Smooth muscle cell (in vitro differentiated cells): Measurements from ENCODE around the gene KANSL1. TPM values are rescaled to one million over a fixed set of nuclear protein-coding genes. Genes with fewer than 3 reads are reported as not detected.

Experiments used
- DNase-seq: peaks from one replicate; lab custom pipeline; 2025; ENCODE audit not compliant: unreplicated experiment; lab: John Stamatoyannopoulos, UW
- H2AFZ ChIP-seq: fragments of 200-600 bp; sonication (generic); 2 replicates; pipeline ENCODE4 v1.6.0; 2016; ENCODE audit warnings: antibody characterized with exemption, low read depth, mild to moderate bottlenecking
- H3F3A ChIP-seq: fragments of 200-600 bp; sonication (generic); 2 replicates; pipeline ENCODE4 v1.6.0; 2017; ENCODE audit warnings: antibody characterized with exemption, low read depth
- H3K27ac ChIP-seq: fragments of 200-600 bp; sonication (generic); 2 replicates; pipeline ENCODE4 v1.5.1; 2016; ENCODE audit warnings: low read depth, mild to moderate bottlenecking
- H3K27me3 ChIP-seq: fragments of 200-600 bp; sonication (generic); 2 replicates; pipeline ENCODE4 v1.6.1; 2016; ENCODE audit warnings: low read depth, mild to moderate bottlenecking
- H3K36me3 ChIP-seq: fragments of 200-600 bp; sonication (generic); 2 replicates; pipeline ENCODE4 v1.5.1; 2016; ENCODE audit warnings: low read depth
- H3K4me1 ChIP-seq: fragments of 200-600 bp; sonication (generic); 2 replicates; pipeline ENCODE4 v1.5.1; 2016; ENCODE audit warnings: low read depth
- H3K4me2 ChIP-seq: fragments of 200-600 bp; sonication (generic); 2 replicates; pipeline ENCODE4 v1.6.0; 2016; ENCODE audit warnings: mild to moderate bottlenecking
- H3K4me3 ChIP-seq: fragments of 200-600 bp; sonication (generic); 2 replicates; pipeline ENCODE4 v1.5.1; 2016; ENCODE audit warnings: mild to moderate bottlenecking
- H3K79me2 ChIP-seq: fragments of 200-600 bp; sonication (generic); 2 replicates; pipeline ENCODE4 v1.6.0; 2016; ENCODE audit warnings: low read depth, mild to moderate bottlenecking
- H3K9ac ChIP-seq: fragments of 200-600 bp; sonication (generic); 2 replicates; pipeline ENCODE4 v1.6.0; 2016; ENCODE audit warnings: low read depth
- H3K9me3 ChIP-seq: fragments of 200-600 bp; sonication (generic); replicated peaks from 2 replicates; pipeline ENCODE4 v1.5.1; 2016; ENCODE audit warnings: low read depth
- H4K20me1 ChIP-seq: fragments of 200-600 bp; sonication (generic); 2 replicates; pipeline ENCODE4 v1.6.0; 2016; ENCODE audit warnings: low read depth
- WGBS: methylation state at CpG from one replicate; pipeline ENCODE4 v1.1.7; 2016; ENCODE audit warnings: low lambda C conversion rate; 5-methylcytosine and 5-hydroxymethylcytosine counted together
- polyA plus RNA-seq: library from polyadenylated mRNA; unstranded; fragments of >200 nt; fragmentation: Nextera tagmentation; extraction: Ambion mirVana; gene quantifications from 2 replicates; pipeline ENCODE4 v1.2.1, GENCODE V29; 2016
- total RNA-seq: library from RNA; depleted of rRNA; stranded (reverse); fragments of >200 nt; gene quantifications from 2 replicates; pipeline ENCODE4 v1.2.3, GENCODE V29; 2014
- TF ChIP-seq, protein P1 (sequence below): fragments of 200-600 bp; sonication (generic); IDR thresholded peaks from 2 replicates; pipeline ENCODE4 v1.5.1; 2017; ENCODE audit warnings: borderline replicate concordance, mild to moderate bottlenecking, antibody characterized with exemption; ENCODE audit not compliant: insufficient read depth, poor library complexity, severe bottlenecking

Gene KANSL1
- total and polyA plus RNA-seq, 2 experiments from 2014 or later: 16.9 to 69.7 TPM

DNA sequence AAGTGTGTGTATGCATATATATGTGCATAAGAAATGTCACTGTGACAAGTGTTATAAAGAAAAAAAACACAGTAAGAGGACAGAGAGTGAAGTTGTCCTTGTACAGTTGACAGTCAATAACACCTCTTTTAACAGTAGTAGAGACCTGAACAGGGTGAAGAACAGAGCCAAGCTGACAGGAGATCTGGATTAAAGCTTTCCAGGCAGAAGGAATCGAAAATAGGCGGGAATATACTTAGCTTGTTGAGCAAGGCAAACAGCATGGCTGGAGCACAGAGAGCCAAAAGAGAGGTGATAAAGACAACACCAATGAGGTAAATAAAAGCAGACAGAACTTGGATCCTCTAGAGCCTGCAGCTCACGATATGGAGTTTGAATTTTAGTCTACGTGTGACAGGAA is 64.8 kb downstream of the KANSL1 start:
- TF ChIP-seq, protein P1, sequence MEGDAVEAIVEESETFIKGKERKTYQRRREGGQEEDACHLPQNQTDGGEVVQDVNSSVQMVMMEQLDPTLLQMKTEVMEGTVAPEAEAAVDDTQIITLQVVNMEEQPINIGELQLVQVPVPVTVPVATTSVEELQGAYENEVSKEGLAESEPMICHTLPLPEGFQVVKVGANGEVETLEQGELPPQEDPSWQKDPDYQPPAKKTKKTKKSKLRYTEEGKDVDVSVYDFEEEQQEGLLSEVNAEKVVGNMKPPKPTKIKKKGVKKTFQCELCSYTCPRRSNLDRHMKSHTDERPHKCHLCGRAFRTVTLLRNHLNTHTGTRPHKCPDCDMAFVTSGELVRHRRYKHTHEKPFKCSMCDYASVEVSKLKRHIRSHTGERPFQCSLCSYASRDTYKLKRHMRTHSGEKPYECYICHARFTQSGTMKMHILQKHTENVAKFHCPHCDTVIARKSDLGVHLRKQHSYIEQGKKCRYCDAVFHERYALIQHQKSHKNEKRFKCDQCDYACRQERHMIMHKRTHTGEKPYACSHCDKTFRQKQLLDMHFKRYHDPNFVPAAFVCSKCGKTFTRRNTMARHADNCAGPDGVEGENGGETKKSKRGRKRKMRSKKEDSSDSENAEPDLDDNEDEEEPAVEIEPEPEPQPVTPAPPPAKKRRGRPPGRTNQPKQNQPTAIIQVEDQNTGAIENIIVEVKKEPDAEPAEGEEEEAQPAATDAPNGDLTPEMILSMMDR: no peak
- Histone ChIP-seq H3K4me3 (no peak overlapping the region), H3K4me1 (peaks cover 36% of the 10 kb centered on the region), H3K36me3 (no peaks in the 10 kb centered on the region), H3K4me2 (no peak overlapping the region), H3F3A (no peaks in the 10 kb centered on the region), H3K27me3 (no peaks in the 10 kb centered on the region), H3K79me2 (peaks cover 98% of the 10 kb centered on the region), H4K20me1 (peaks cover 98% of the 10 kb centered on the region), H3K9me3 (no peaks in the 10 kb centered on the region), H3K27ac (no peak overlapping the region), H2AFZ (no peak overlapping the region), H3K9ac (no peak overlapping the region)
- no peak for DNase-seq
- 93% methylated on average over 4 of the region's 4 CpGs for WGBS

DNA sequence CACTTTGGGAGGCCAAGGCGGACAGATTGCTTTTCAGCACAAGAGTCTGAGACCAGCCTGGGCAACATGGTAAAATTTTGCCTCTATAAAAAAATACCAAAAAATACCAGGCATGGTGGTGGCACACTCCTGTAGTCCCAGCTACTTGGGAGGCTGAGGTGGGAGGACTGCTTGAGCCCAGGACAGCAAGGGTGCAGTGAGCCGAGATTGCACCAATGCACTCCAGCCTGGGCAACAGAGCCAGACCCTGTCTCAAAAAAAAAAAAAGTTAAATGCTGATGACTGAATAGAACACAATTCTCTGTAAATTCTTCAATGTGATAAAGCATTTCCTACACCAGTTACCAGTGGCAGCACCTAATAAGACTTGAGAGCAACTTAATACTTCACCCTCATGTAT is 65.7 kb downstream of the KANSL1 start:
- Histone ChIP-seq H3K27me3 (no peaks in the 10 kb centered on the region), H3K9ac (no peak overlapping the region), H3K36me3 (no peaks in the 10 kb centered on the region), H4K20me1 (peaks cover 98% of the 10 kb centered on the region), H2AFZ (no peak overlapping the region), H3K4me3 (no peak overlapping the region), H3F3A (no peaks in the 10 kb centered on the region), H3K4me1 (peaks cover 45% of the 10 kb centered on the region), H3K27ac (no peak overlapping the region), H3K79me2 (peaks cover 98% of the 10 kb centered on the region), H3K4me2 (no peak overlapping the region), H3K9me3 (no peaks in the 10 kb centered on the region)
- WGBS: 97% methylated on average over 2 of the region's 2 CpGs
- DNase-seq: no peak
- TF ChIP-seq, protein P1: no peak

DNA sequence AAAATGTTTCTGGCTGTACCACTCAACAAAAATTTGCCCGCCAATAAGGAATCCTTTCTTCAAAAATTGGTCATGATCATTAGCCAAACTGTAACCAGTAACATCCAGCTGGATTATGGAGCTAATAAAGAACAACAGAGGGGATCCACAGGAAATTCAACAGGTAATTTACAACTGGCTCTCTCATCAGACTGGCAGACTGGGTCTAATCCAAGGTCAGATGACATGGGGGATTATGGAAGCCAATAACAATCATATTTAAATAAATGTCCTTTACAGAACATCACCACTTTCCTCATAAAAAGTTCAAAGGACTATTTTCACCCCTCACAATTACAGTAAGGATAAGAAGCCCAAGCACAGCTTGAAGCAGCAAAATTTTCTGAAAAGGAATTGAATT is 66.4 kb downstream of the KANSL1 start:
- Histone ChIP-seq H3K27me3 (no peaks in the 10 kb centered on the region), H4K20me1 (peaks cover 98% of the 10 kb centered on the region), H3K79me2 (peaks cover 98% of the 10 kb centered on the region), H3K9ac (no peak overlapping the region), H3F3A (no peaks in the 10 kb centered on the region), H3K9me3 (no peaks in the 10 kb centered on the region), H3K36me3 (no peaks in the 10 kb centered on the region), H3K27ac (no peak overlapping the region), H3K4me1 (peaks cover 45% of the 10 kb centered on the region), H2AFZ (no peak overlapping the region), H3K4me2 (no peak overlapping the region), H3K4me3 (no peak overlapping the region)
- no peak for DNase-seq
- TF ChIP-seq, protein P1: no peak
- 96% methylated on average over 1 of the region's 1 CpG for WGBS

DNA sequence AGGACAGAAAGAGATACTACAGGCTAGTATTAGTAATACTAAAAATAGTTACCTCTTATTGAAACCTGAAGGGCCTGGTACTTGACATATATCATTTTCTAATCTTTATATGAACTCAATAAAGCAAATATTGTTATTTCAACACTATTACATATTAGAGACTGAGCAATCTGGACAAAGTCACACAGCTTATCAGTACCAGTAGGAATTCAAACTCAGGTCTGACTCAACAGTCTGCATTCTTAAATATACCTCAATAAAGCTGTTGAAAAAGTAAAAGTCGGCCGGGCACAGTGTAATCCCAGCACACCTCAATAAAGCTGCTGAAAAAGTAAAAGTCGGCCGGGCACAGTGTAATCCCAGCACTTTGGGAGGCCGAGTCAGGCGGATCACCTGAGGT is 67.4 kb downstream of the KANSL1 start:
- WGBS: 78% methylated on average over 6 of the region's 6 CpGs
- Histone ChIP-seq H2AFZ (no peak overlapping the region), H3K4me1 (peaks cover 35% of the 10 kb centered on the region), H3K79me2 (peaks cover 98% of the 10 kb centered on the region), H4K20me1 (peaks cover 98% of the 10 kb centered on the region), H3K9me3 (no peaks in the 10 kb centered on the region), H3K9ac (no peak overlapping the region), H3K27me3 (no peaks in the 10 kb centered on the region), H3K4me3 (no peak overlapping the region), H3K27ac (no peak overlapping the region), H3K4me2 (no peak overlapping the region), H3K36me3 (no peaks in the 10 kb centered on the region), H3F3A (no peaks in the 10 kb centered on the region)
- TF ChIP-seq, protein P1: no peak
- DNase-seq: no peak
